Neural crest cell (in vitro differentiated cells): ENCODE measurements around the gene MEIS3. TPM values are rescaled to one million over a fixed set of nuclear protein-coding genes. Genes with fewer than 3 reads are reported as not detected.
"Not testable (repeated sequence)": the region's sequence is repeated elsewhere in the genome, so short reads cannot be mapped to it uniquely, and the experiment has no call there.

Experiments
- DNase-seq: peaks from one replicate; pipeline ENCODE4 v3.0.0; 2021; ENCODE audit warnings: low read depth, mixed read lengths, low spot score
- H3K27ac Mint-ChIP-seq: one replicate; pipeline ENCODE4 v1.8.0; 2021; ENCODE audit warnings: mild to moderate bottlenecking, mixed read lengths; ENCODE audit not compliant: unreplicated experiment
- H3K27me3 Mint-ChIP-seq: 2 replicates; pipeline ENCODE4 v1.8.0; 2021; ENCODE audit warnings: low read depth, mild to moderate bottlenecking, mixed read lengths
- H3K36me3 Mint-ChIP-seq: 2 replicates; pipeline ENCODE4 v1.8.0; 2021; ENCODE audit warnings: low read depth, mild to moderate bottlenecking, mixed read lengths
- H3K4me1 Mint-ChIP-seq: 2 replicates; pipeline ENCODE4 v1.8.0; 2021; ENCODE audit warnings: mixed read lengths
- H3K4me3 Mint-ChIP-seq: one replicate; pipeline ENCODE4 v1.8.0; 2021; ENCODE audit warnings: mild to moderate bottlenecking, mixed read lengths
- H3K9me3 Mint-ChIP-seq: 2 replicates; pipeline ENCODE4 v1.8.0; 2021; ENCODE audit warnings: mixed read lengths
- CTCF ChIP-seq: fragments of 200-600 bp; sonication (generic); conservative IDR thresholded peaks from 2 replicates; pipeline ENCODE4 v1.5.0; 2021; ENCODE audit warnings: antibody characterized with exemption, mild to moderate bottlenecking
- total RNA-seq: library from RNA; stranded (reverse); gene quantifications from 2 replicates; pipeline ENCODE4 v1.2.1, GENCODE V29; 2021

The MEIS3 gene
- total RNA-seq, 1 donor from 2014 or later = 99.9 TPM

- not testable (repeated sequence) for H3K27me3 Mint-ChIP-seq, H3K4me3 Mint-ChIP-seq, DNase-seq, H3K9me3 Mint-ChIP-seq, H3K27ac Mint-ChIP-seq, H3K4me1 Mint-ChIP-seq, H3K36me3 Mint-ChIP-seq
These were observed 35.4 kb downstream of the MEIS3 start for GRCh38 chr19:47383890-47384289.

GRCh38 chr19:47381653-47382279 lies 37.6 kb downstream of the MEIS3 start:
- DNase-seq = no peak
- H3K27me3 Mint-ChIP-seq = no peaks in the 10 kb centered on the region
- TF ChIP-seq CTCF = no peak
- no peak overlapping the region for H3K4me3 Mint-ChIP-seq
- no peak overlapping the region for H3K27ac Mint-ChIP-seq
- peaks cover 4% of the 10 kb centered on the region for H3K36me3 Mint-ChIP-seq
- H3K9me3 Mint-ChIP-seq = no peaks in the 10 kb centered on the region
- peaks cover 8% of the 10 kb centered on the region for H3K4me1 Mint-ChIP-seq

- Mint-ChIP-seq H3K27me3 (no peaks in the 10 kb centered on the region), H3K27ac (no peak overlapping the region), H3K4me1 (peaks cover 8% of the 10 kb centered on the region), H3K9me3 (no peaks in the 10 kb centered on the region), H3K4me3 (no peak overlapping the region), H3K36me3 (peaks cover 4% of the 10 kb centered on the region)
- no peak for TF ChIP-seq CTCF
- no peak for DNase-seq
These were observed 38.2 kb downstream of the MEIS3 start for GRCh38 chr19:47381121-47381520.

- Mint-ChIP-seq H3K4me3 (no peak overlapping the region), H3K4me1 (peaks cover 3% of the 10 kb centered on the region), H3K27ac (no peak overlapping the region), H3K36me3 (peaks cover 4% of the 10 kb centered on the region), H3K9me3 (no peaks in the 10 kb centered on the region), H3K27me3 (no peaks in the 10 kb centered on the region)
- DNase-seq = no peak
- TF ChIP-seq CTCF = no peak
These were observed 38.8 kb downstream of the MEIS3 start for GRCh38 chr19:47380559-47380958.

GRCh38 chr19:47379381-47379938 lies 39.9 kb downstream of the MEIS3 start:
- DNase-seq = no peak
- Mint-ChIP-seq H3K9me3 (no peaks in the 10 kb centered on the region), H3K36me3 (peaks cover 4% of the 10 kb centered on the region), H3K4me3 (no peak overlapping the region), H3K27ac (no peak overlapping the region), H3K27me3 (no peaks in the 10 kb centered on the region), H3K4me1 (no peaks in the 10 kb centered on the region)
- TF ChIP-seq CTCF = no peak

- no peak for TF ChIP-seq CTCF
- Mint-ChIP-seq H3K4me1 (no peaks in the 10 kb centered on the region), H3K27me3 (no peaks in the 10 kb centered on the region), H3K36me3 (peaks cover 4% of the 10 kb centered on the region), H3K27ac (no peak overlapping the region), H3K4me3 (no peak overlapping the region), H3K9me3 (no peaks in the 10 kb centered on the region)
- no peak for DNase-seq
These were observed 41.1 kb downstream of the MEIS3 start for GRCh38 chr19:47378246-47378645.
